Measurements from ENCODE around the gene TPSB2.

The TPSB2 gene

DNA sequence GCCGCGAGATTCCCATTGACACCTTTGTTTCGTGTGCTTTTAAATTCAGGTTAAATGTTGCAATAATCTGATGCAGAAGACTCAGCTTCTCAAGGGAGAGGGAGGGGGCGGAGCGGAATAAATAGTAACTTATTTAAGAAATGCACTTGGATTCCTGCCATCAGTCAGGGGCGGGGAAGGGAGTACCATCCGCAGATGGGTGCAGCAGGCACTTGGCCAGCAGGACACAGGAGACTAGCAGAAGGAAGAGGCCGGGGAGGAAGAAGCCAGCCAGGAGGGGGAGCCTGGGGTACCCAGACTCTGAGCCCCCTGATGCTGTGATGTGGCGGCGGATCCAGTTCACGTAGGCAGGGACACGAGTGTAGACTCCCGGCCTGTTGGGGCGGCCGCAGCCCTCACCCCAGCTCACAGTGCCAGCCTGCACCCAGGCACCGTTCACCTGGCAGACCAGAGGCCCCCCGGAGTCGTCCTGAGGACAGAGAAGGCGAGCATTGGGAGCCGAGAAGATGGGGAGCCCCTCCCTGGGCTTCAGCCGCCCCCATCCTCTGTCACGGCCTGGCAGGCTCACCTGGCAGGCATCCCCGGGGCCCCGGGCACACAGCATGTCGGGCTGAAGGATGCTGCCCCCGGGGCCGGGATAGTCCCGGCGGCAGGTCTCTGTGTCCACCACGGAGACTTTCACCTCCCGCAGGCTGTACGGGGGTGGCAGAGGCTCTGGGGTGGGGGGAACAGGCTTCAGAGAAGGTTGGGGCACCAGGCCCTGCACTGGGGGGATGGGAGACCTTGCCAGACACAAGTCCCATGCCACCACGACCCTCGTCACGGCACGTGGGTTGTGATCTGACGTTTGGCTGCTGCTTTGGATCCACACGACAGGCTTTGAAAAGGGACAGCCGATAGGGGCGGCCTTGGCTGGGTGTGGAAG lies 8.1 kb downstream of the TPSB2 start:
- DNase-seq (ENCODE audit: low read depth in 1 of 2, low spot score in 1 of 2), result no peak

DNA sequence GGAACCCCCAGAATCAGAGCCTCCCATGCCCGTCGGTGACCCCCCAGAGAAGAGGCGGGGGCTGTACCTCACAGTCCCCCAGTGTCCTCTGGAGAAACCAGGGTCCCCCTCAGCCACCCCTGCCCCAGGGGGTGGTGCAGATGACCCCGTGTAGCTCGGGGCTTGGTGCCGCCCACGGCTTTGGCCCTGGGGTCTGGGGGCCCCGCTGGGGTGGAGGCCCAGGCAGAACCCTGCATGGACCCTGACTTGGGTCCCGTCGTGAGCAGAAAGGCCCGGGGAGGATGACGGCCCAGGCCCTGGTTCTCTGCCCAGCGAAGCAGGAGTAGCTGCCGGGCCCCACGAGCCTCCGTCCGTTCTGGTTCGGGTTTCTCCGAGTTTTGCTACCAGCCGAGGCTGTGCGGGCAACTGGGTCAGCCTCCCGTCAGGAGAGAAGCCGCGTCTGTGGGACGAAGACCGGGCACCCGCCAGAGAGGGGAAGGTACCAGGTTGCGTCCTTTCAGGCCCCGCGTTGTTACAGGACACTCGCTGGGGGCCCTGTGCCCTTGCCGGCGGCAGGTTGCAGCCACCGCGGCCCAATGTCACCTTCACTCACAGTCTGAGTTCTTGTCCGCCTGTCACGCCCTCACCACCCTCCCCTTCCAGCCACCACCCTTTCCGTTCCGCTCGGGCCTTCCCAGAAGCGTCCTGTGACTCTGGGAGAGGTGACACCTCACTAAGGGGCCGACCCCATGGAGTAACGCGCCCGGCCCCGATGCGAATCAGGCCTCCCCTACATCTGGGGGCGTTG lies 8.9 kb downstream of the TPSB2 start:
- no peak for DNase-seq (ENCODE audit: low read depth in 1 of 2, low spot score in 1 of 2)

DNA sequence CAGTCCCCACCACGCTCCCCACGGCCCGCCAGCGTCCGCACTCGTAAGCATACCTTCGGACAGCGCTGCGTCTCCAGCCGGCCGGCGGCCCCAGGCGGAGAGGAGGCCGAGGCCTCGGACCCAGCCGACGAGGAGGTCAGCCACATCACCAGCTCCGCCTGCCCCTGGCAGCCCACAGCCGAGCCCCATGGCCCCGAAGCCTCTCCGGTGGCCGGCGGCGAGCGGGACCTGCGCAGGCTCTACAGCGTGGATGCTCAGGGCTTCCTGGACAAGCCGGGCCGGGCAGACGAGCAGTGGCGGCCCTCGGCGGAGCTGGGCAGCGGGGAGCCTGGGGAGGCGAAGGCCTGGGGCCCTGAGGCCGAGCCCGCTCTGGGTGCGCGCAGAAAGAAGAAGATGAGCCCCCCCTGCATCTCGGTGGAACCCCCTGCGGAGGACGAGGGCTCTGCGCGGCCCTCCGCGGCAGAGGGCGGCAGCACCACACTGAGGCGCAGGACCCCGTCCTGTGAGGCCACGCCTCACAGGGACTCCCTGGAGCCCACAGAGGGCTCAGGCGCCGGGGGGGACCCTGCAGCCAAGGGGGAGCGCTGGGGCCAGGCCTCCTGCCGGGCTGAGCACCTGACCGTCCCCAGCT lies 9.8 kb downstream of the TPSB2 start:
- DNase-seq (ENCODE audit: low read depth in 1 of 2, low spot score in 1 of 2), result no peak

DNA sequence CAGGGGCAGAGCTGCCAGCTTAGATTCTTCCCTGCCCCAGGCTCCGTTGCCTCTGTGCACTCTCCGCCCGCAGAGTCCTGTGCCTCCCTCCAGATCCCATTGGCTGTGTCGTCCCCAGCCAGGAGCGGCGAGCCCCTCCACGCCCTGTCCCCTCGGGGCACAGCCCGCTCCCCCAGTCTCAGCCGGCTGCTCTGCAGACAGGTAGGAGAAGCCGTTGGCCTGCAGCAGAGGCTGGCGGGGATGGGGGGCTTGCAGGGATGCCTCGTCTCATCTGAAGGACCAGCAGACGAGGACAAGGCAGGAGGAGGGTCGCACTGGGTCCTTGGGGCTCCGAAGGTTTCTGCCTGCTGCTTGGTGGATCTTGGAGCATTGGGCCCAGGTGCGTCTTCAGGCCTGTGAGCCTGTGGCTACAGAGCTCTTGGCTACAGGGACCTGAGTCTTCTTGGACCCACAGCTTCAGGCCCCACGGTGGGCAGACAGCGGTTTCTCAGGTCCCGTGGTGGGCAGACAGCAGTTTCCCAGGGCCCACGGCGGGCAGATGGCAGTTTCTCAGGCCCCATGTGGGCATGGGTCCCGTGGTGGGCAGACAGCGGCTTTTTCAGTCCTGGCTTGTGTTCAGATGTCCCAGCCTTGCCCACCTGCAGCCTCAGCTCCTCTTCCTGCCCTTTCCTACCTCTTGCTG lies 10.9 kb downstream of the TPSB2 start:
- DNase-seq (ENCODE audit: low read depth in 1 of 2, low spot score in 1 of 2), result no peak

GRCh38 chr16:1218061-1218929 lies 11.7 kb downstream of the TPSB2 start:
- DNase-seq (ENCODE audit: low read depth in 1 of 2, low spot score in 1 of 2), result no peak

DNA sequence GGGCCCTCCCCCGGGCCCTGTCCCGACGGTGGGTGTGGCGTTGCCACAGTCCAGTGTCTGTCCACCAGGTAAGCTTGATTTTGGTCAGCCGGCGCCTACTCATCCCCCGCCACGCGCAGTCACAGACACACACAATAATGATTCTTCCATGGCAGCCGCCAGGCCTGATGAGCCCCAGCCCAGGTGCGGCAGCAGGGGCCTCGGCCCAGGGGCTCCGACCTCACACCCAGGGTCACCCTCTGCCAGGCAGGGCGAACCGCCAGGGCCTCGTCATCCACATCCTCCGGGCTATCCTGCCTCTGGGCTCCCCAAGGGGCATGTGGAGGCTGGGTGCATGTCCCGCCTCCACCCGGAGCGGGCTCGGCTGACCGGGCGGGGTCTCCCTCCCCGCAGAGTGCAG lies 12.5 kb downstream of the TPSB2 start:
- DNase-seq (ENCODE audit: low read depth in 1 of 2, low spot score in 1 of 2), result no peak

GRCh38 chr16:1216681-1217400 lies 13.1 kb downstream of the TPSB2 start:
- DNase-seq (ENCODE audit: low read depth in 1 of 2, low spot score in 1 of 2), result no peak

GRCh38 chr16:1216296-1216619 lies 13.7 kb downstream of the TPSB2 start:
- no peak for DNase-seq (ENCODE audit: low read depth in 1 of 2, low spot score in 1 of 2)

DNA sequence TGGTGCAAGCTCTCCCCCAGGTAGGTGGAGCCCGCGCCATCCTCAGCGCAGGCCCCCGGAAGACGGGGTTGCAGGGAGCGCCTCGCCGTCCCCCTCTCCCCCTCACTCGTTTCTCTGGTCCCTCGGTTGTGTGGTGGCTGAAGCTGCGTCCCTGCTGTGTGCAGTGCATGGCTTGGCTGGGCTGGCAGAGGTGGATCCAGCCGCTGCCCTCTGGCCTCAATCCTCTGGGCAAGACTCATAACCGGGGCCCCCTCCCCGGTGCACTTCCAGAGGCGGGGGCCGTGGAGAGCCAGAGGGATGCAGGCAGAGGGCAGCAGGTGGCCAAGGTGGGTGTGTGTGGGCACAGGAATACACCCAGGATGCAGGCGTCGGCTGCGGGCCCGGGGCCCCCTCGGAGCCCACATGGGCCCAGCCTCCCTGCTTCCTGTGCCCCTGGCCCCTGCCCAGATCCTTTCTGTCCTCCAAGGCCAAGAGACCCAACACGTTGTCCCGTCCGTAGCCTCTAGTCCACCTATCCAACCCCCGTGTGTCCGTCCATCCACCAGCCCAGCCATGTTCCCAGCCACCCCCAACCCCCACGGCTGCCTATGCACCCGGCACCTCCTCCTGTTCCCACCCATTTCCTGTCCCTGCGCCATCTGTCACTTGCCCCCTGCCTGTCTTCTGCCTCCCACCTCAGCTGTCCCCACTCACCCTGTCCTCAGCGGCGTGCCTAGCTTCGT lies 14.2 kb downstream of the TPSB2 start:
- DNase-seq (ENCODE audit: low read depth in 1 of 2, low spot score in 1 of 2), result no peak

DNA sequence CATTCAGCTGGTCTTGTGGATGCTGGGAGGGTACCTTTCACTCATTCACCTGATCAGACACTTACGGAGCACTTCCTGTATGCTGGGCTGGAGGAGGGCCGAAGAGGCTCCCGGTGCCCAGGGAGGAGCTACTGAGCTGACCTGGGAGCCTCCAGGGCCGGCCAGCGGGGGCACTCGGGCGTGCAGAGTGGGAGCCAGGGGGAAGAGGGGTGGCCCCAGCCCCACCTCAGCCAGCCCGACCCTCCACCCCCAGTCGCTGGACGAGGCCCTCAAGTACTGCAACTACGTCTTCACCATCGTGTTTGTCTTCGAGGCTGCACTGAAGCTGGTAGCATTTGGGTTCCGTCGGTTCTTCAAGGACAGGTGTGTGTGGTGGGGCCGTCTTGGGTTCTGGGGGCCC lies 15.3 kb downstream of the TPSB2 start:
- no peak for DNase-seq (ENCODE audit: low read depth in 1 of 2, low spot score in 1 of 2)

DNA sequence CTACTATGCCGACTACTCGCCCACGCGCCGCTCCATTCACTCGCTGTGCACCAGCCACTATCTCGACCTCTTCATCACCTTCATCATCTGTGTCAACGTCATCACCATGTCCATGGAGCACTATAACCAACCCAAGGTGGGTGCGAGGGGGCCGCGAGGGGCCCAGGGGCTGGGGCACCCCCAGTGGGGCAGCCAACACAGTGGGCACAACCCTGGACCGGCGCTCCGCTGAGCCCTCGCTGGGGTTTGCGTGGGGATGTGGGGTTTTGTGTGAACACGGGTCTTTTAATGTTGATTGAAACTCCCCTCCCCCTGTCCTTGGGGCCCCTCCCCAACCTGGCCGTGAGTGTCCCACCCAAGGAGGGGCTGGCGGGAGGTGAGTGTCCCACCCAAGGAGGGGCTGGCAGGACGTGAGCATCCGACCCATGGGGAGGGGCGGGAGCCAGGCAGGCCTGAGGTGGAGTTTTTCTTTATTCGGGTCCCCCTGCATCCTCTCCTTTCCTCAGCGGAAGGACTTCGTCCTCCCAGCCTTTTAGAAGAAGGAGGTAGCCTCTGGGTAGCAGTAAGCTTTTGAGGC lies 16.1 kb downstream of the TPSB2 start:
- no peak for DNase-seq (ENCODE audit: low read depth in 1 of 2, low spot score in 1 of 2)

GRCh38 chr16:1213231-1213630 lies 16.8 kb downstream of the TPSB2 start:
- no peak for DNase-seq (ENCODE audit: low read depth in 1 of 2, low spot score in 1 of 2)

- DNase-seq (ENCODE audit: low read depth in 1 of 2, low spot score in 1 of 2), result no peak
These were observed 17.3 kb downstream of the TPSB2 start for GRCh38 chr16:1212616-1213194.

- DNase-seq (ENCODE audit: low read depth in 1 of 2, low spot score in 1 of 2), result no peak
These were observed 18.3 kb downstream of the TPSB2 start for GRCh38 chr16:1211451-1212268.

- DNase-seq (ENCODE audit: low read depth in 1 of 2, low spot score in 1 of 2), result no peak
These were observed 19.5 kb downstream of the TPSB2 start for GRCh38 chr16:1210461-1210860.

DNA sequence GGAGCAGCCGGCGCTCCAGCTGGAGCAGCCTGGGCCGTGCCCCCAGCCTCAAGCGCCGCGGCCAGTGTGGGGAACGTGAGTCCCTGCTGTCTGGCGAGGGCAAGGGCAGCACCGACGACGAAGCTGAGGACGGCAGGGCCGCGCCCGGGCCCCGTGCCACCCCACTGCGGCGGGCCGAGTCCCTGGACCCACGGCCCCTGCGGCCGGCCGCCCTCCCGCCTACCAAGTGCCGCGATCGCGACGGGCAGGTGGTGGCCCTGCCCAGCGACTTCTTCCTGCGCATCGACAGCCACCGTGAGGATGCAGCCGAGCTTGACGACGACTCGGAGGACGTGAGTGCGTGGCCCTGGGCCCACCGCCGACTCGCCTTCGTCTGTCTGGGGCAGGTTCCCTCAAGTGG lies 20.9 kb downstream of the TPSB2 start:
- no peak for DNase-seq (ENCODE audit: low read depth in 1 of 2, low spot score in 1 of 2)

- DNase-seq (ENCODE audit: low read depth in 1 of 2, low spot score in 1 of 2), result no peak
These were observed 21.6 kb downstream of the TPSB2 start for GRCh38 chr16:1208239-1208830.

Data from stimulated activated CD4-positive, alpha-beta T cell treated with anti-CD3 and anti-CD28 coated beads, Interleukin-15, amount 100 ng/mL, for 1 hour (primary cell).